ENCODE data around the gene LSP1. TPM values are rescaled to one million over a fixed set of nuclear protein-coding genes. Genes with fewer than 3 reads are reported as not detected.

LSP1 gene
- total and polyA plus RNA-seq, 2 of the 8 experiments (the other 6 are each of a cell fraction or from before 2014, with no cell fraction given): 0.03 TPM; not detected in 1

GRCh38 chr11:1807264-1807995 is 45.5 kb upstream of the LSP1 start (continued):
- no peak for TF ChIP-seq RBBP5 (IDR thresholded peaks at IDR 0.05; ENCODE audit: borderline replicate concordance, low read depth, low read length)

All from H1 (cell line).